HL-60 (cell line): Measurements from ENCODE around the gene CTXN1.
"Not testable (repeated sequence)": the region's sequence is repeated elsewhere in the genome, so short reads cannot be mapped to it uniquely, and the experiment has no call there.

Experiments used
- DNase-seq, 2 experiments: peaks; one replicate each; pipeline ENCODE4 v3.0.0-alpha.2; 2010 to 2020; ENCODE audit warnings: low read depth in 1 of 2, low spot score in 1 of 2
- H3K27ac ChIP-seq: fragments of 250-450 bp; sonication (Bioruptor Pico); replicated peaks from 2 replicates; pipeline ENCODE4 v1.5.1; 2020; ENCODE audit warnings: mild to moderate bottlenecking, moderate library complexity
- H3K27me3 ChIP-seq: fragments of 250-450 bp; sonication (Bioruptor Pico); 2 replicates; pipeline ENCODE4 v1.5.1; 2021; ENCODE audit warnings: mild to moderate bottlenecking, moderate library complexity; ENCODE audit not compliant: insufficient read depth, poor library complexity, severe bottlenecking
- H3K4me3 ChIP-seq: replicated peaks from 2 replicates; pipeline ENCODE4 v1.5.1; 2011; ENCODE audit warnings: mild to moderate bottlenecking, control low read depth, low read length; ENCODE audit not compliant: insufficient read depth
- CTCF ChIP-seq: IDR thresholded peaks from one replicate; pipeline ENCODE4 v1.5.1; 2011; ENCODE audit warnings: low read length, control low read depth, inconsistent platforms; ENCODE audit not compliant: insufficient read depth
- GABPA ChIP-seq: IDR thresholded peaks from 2 replicates; pipeline ENCODE4 v1.6.1; 2012; ENCODE audit warnings: low read depth
- POLR2AphosphoS5 ChIP-seq: IDR thresholded peaks from 2 replicates; pipeline ENCODE4 v1.6.1; 2012; ENCODE audit warnings: low read depth
- REST ChIP-seq: IDR thresholded peaks from 2 replicates; pipeline ENCODE4 v1.6.1; 2012; ENCODE audit warnings: low read depth; ENCODE audit not compliant: insufficient replicate concordance
- SPI1 ChIP-seq: IDR thresholded peaks from 2 replicates; pipeline ENCODE4 v1.6.1; 2012; ENCODE audit warnings: low read depth, mild to moderate bottlenecking, borderline replicate concordance

Gene CTXN1

GRCh38 chr19:7897292-7897691, 28.6 kb downstream of the CTXN1 start:
- no peak for TF ChIP-seq POLR2AphosphoS5
- TF ChIP-seq REST = no peak
- TF ChIP-seq GABPA = no peak
- TF ChIP-seq CTCF = no peak
- TF ChIP-seq SPI1 = no peak
- H3K4me3 ChIP-seq = no peak overlapping the region
- DNase-seq = peak in 1 of 2 experiments; percentile 52
- H3K27ac ChIP-seq = peak overlapping the region; percentile 33
- H3K27me3 ChIP-seq = no peaks in the 10 kb centered on the region

- DNase-seq = no peak
- H3K27me3 ChIP-seq = no peaks in the 10 kb centered on the region
- TF ChIP-seq GABPA (no peak), SPI1 (no peak), POLR2AphosphoS5 (no peak), CTCF (no peak), REST (no peak)
- no peak overlapping the region for H3K4me3 ChIP-seq
- H3K27ac ChIP-seq = no peak overlapping the region
Observed at GRCh38 chr19:7895565-7895964, 30.4 kb downstream of the CTXN1 start.

GRCh38 chr19:7894612-7895309, 31.2 kb downstream of the CTXN1 start:
- Histone ChIP-seq H3K27me3 (no peaks in the 10 kb centered on the region), H3K27ac (no peak overlapping the region), H3K4me3 (no peak overlapping the region)
- no peak for TF ChIP-seq REST
- TF ChIP-seq GABPA = no peak
- TF ChIP-seq SPI1 = no peak
- no peak for TF ChIP-seq CTCF
- no peak for TF ChIP-seq POLR2AphosphoS5
- DNase-seq = no peak

- H3K27ac ChIP-seq, DNase-seq, H3K27me3 ChIP-seq, H3K4me3 ChIP-seq: not testable (repeated sequence)
Observed at GRCh38 chr19:7893362-7894101, 32.4 kb downstream of the CTXN1 start.
